ENCODE results near the gene ATXN2. TPM values are rescaled to one million over a fixed set of nuclear protein-coding genes. Genes with fewer than 3 reads are reported as not detected.

Gene ATXN2
- total and polyA plus RNA-seq, 2 of the 4 experiments (the other 2 are of a cell fraction), result 12.4 to 66.5 TPM

DNA sequence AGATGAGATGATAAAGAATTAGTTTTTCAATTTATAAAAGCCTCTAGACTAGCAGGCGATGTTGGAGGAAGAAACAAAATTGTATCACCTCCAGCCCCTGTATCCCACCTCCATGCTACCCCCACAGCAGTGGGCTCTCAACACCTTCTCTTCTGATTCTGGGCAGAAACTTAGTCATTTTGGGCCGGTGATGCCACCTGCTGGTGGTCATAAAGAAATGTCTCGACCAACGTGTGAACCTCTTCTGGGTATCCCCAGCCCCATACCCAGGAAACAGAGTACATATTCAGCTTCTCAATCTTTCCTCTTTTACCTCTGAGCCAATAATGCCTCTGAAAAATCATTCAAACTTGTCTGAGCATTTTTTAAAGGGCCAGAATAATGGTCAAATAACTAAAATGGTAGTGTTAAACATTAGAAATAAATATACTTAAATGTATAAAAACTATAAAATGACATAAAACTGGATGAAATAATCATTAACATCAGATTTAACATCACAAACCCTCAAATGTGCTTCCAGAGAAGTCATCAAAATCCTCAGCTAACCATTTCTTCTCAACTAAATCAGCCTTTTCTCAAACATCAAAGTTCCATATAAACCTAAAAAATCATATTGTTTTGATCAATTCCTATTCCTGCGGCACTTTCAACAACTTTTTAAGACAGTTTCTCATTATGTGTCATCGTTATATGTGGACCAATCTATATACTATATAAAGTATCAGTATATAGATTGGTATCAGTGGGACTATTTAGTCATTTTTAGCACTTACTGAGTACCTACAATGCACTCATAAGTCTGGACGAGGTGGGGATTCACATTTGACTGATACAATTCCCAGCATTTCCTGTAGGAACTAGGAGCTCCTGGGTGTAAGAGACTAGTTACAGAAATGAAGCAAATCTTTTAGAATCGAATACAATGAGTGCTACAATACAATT lies 69.4 kb downstream of the ATXN2 start:
- H3K36me3 ChIP-seq (ENCODE audit: control insufficient read depth, insufficient read depth, low read length), result peaks cover 34% of the 10 kb centered on the region
- no peaks in the 10 kb centered on the region for H3K27me3 ChIP-seq (ENCODE audit: control insufficient read depth, insufficient read depth, low read length)

More for the DNA sequence above, 69.4 kb downstream of the ATXN2 start:
- no peak overlapping the region for H3K4me3 ChIP-seq (ENCODE audit: insufficient read depth, low read depth, low read length)
- H4K91ac ChIP-seq (ENCODE audit: insufficient read depth, low read depth, low read length), result no peak overlapping the region
- ChIA-PET POLR2A (ENCODE audit: unreplicated experiment) (no interaction called here), CTCF (interaction anchor here (0.6 to 1.8 kb wide), 3 partner anchors 14 to 138 kb away, joined by 3 to 10 read pairs (median 4); no protein-coding TSS in a partner anchor)
- in situ Hi-C loops (cut with MboI; ENCODE audit: low sequenced_read_pairs) (no loop called here), intact Hi-C loops (cut with micrococcal nuclease) (loop anchor here (1.0 to 5.0 kb wide), 2 partner anchors 132 to 143 kb away; no protein-coding TSS in a partner anchor), dilution Hi-C loops (cut with HindIII; ENCODE audit: low sequenced_read_pairs, unreplicated experiment) (no loop called here)
- peak; percentile 87 for ATAC-seq (ENCODE audit: low read depth)
- no peaks in the 10 kb centered on the region for H3K9me1 ChIP-seq (ENCODE audit: insufficient read depth, low read length)
- no peak overlapping the region for H2AFZ ChIP-seq (replicated peaks; ENCODE audit: low read length, poor library complexity)
- no peak overlapping the region for H3K4me2 ChIP-seq (ENCODE audit: low read depth, low read length)
- H2AK5ac ChIP-seq (ENCODE audit: low read depth, low read length), result no peak overlapping the region
- BruUV-seq (replicated peaks), result no TSS peak
- no peak overlapping the region for H3K27ac ChIP-seq (ENCODE audit: insufficient read depth, low read length)
- H2BK5ac ChIP-seq (ENCODE audit: low read depth, low read length, poor library complexity, severe bottlenecking), result no peak overlapping the region
- H4K8ac ChIP-seq (ENCODE audit: low read depth in 2 of 2, low read length in 2 of 2), result no peak overlapping the region
- TF ChIP-seq SMC3 (IDR thresholded peaks at IDR 0.05; ENCODE audit: low read depth, low read length) (peak; percentile 55), RAD21 (IDR thresholded peaks at IDR 0.05; ENCODE audit: low read length) (peak; percentile 44), RCOR1 (IDR thresholded peaks at IDR 0.05; ENCODE audit: insufficient replicate concordance, low read length) (no peak), POLR2A (IDR thresholded peaks at IDR 0.05; ENCODE audit: low read depth, low read length) (no peak)
- TF ChIP-seq, protein P1, sequence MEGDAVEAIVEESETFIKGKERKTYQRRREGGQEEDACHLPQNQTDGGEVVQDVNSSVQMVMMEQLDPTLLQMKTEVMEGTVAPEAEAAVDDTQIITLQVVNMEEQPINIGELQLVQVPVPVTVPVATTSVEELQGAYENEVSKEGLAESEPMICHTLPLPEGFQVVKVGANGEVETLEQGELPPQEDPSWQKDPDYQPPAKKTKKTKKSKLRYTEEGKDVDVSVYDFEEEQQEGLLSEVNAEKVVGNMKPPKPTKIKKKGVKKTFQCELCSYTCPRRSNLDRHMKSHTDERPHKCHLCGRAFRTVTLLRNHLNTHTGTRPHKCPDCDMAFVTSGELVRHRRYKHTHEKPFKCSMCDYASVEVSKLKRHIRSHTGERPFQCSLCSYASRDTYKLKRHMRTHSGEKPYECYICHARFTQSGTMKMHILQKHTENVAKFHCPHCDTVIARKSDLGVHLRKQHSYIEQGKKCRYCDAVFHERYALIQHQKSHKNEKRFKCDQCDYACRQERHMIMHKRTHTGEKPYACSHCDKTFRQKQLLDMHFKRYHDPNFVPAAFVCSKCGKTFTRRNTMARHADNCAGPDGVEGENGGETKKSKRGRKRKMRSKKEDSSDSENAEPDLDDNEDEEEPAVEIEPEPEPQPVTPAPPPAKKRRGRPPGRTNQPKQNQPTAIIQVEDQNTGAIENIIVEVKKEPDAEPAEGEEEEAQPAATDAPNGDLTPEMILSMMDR (conservative IDR thresholded peaks at IDR 0.05; ENCODE audit: low read depth, low read length), result peak; percentile 59
- no peaks in the 10 kb centered on the region for H3K4me1 ChIP-seq (ENCODE audit: control insufficient read depth, insufficient read depth, low read length)
- WGBS, 2 experiments (ENCODE audit: extremely low coverage in 2 of 2, insufficient read length in 1 of 2), result no CpG with 5 or more reads among the region's 8 CpGs
- H3K9ac ChIP-seq (ENCODE audit: low read depth, low read length), result no peak overlapping the region
- H3K79me1 ChIP-seq (ENCODE audit: low read depth in 1 of 2, low read length in 2 of 2), result peaks cover 35 to 42% of the 10 kb centered on the region in 2 experiments
- H2BK20ac ChIP-seq (ENCODE audit: low read depth, low read length), result no peak overlapping the region
- H3K4ac ChIP-seq (ENCODE audit: low read depth, low read length), result no peak overlapping the region
- no peak overlapping the region for H4K5ac ChIP-seq (ENCODE audit: low read depth, low read length)
- H3K56ac ChIP-seq (ENCODE audit: extremely low read depth, insufficient read depth, low read length), result no peak overlapping the region
- H3K14ac ChIP-seq (replicated peaks; ENCODE audit: low read depth, low read length), result no peak overlapping the region
- no peaks in the 10 kb centered on the region for H3K9me3 ChIP-seq (ENCODE audit: control insufficient read depth, insufficient read depth, low read length)
- H3K23ac ChIP-seq (ENCODE audit: low read depth, low read length), result no peak overlapping the region
- H3K18ac ChIP-seq (ENCODE audit: low read depth, low read length), result no peak overlapping the region
- DNase-seq, result peak; percentile 59
- H2AK9ac ChIP-seq (replicated peaks; ENCODE audit: low read depth, low read length, poor library complexity), result no peak overlapping the region
- H2BK15ac ChIP-seq (ENCODE audit: low read depth, low read length), result no peak overlapping the region
- peaks cover 14% of the 10 kb centered on the region; the same call in 1 of the 2 replicates for H4K20me1 ChIP-seq (ENCODE audit: insufficient read depth, low read length)
- no peak overlapping the region for H2BK120ac ChIP-seq (ENCODE audit: low read depth, low read length)
